ENCODE data around the gene SCO2. TPM values are rescaled to one million over a fixed set of nuclear protein-coding genes. Genes with fewer than 3 reads are reported as not detected.
"Not testable (repeated sequence)": the region's sequence is repeated elsewhere in the genome, so short reads cannot be mapped to it uniquely, and the experiment has no call there.

Gene SCO2
- total and polyA plus RNA-seq, 4 donors, result 0.37 to 9.3 (median 6.1) TPM

DNA sequence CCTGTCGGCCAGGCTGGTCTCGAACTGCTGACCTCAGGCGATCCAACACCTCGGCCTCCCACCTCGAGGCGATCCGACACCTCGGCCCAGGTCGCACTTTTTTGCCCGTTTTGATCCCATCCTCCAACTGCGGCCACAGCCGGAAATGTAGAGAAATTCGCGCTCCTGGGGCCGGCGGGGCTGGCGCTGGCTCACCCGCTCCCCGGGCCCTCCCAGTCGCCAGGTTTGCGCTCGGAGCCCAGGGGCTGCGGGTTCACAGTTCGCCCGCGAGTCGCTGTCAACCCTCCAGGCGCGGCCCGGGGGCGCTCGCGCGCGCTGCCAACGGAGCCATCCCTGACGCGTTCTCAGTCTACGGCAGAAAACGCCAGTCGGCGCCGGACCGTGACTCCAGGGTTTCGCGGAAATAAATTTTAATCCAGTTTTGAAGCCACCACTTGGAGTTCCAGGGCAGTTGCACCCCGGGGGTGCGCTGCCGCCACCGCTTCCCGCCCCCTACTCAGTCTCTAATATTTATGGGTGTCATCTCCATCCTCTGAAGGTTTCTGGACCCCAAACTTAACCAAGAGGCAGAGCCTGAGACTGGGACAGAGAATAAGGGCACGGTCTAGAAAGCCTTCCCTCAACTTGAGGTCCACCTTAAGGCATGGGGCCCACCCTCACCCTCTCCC is 18.8 kb upstream of the SCO2 start:
- 3 to 4% methylated on average over 52 of the region's 52 CpGs for WGBS, 2 donors
- Histone ChIP-seq H3K4me3 (no peak overlapping the region), H3K9me3 (ENCODE audit: control insufficient read depth in 4 of 4, insufficient read depth in 3 of 4, low read length in 3 of 4) (no peaks in the 10 kb centered on the region), H3K36me3 (ENCODE audit: control insufficient read depth in 4 of 4, insufficient read depth in 4 of 4, low read length in 4 of 4) (no peaks in the 10 kb centered on the region), H3K27me3 (ENCODE audit: control insufficient read depth in 3 of 3, insufficient read depth in 3 of 3, low read length in 2 of 3) (peaks cover 4 to 32% (median 22%) of the 10 kb centered on the region in 3 donors), H3K27ac (ENCODE audit: low read depth in 1 of 2, low read length in 1 of 2) (peak overlapping the region in 1 of 2 donors; percentile 78), H3K4me1 (ENCODE audit: control insufficient read depth in 5 of 5, insufficient read depth in 5 of 5, low read length in 5 of 5) (peaks cover 0 to 20% (median 2%) of the 10 kb centered on the region in 5 donors), H3K9ac (ENCODE audit: insufficient read depth in 1 of 2, low read length in 2 of 2) (no peak overlapping the region)
- ATAC-seq (ENCODE audit: insufficient read depth, low FRiP score), result no peak
- TF ChIP-seq, protein P1, sequence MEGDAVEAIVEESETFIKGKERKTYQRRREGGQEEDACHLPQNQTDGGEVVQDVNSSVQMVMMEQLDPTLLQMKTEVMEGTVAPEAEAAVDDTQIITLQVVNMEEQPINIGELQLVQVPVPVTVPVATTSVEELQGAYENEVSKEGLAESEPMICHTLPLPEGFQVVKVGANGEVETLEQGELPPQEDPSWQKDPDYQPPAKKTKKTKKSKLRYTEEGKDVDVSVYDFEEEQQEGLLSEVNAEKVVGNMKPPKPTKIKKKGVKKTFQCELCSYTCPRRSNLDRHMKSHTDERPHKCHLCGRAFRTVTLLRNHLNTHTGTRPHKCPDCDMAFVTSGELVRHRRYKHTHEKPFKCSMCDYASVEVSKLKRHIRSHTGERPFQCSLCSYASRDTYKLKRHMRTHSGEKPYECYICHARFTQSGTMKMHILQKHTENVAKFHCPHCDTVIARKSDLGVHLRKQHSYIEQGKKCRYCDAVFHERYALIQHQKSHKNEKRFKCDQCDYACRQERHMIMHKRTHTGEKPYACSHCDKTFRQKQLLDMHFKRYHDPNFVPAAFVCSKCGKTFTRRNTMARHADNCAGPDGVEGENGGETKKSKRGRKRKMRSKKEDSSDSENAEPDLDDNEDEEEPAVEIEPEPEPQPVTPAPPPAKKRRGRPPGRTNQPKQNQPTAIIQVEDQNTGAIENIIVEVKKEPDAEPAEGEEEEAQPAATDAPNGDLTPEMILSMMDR (IDR thresholded peaks at IDR 0.05; ENCODE audit: control extremely low read depth, extremely low read depth), result peak; percentile 50
- DNase-seq, result peak; percentile 62 to 81 (median 77)

DNA sequence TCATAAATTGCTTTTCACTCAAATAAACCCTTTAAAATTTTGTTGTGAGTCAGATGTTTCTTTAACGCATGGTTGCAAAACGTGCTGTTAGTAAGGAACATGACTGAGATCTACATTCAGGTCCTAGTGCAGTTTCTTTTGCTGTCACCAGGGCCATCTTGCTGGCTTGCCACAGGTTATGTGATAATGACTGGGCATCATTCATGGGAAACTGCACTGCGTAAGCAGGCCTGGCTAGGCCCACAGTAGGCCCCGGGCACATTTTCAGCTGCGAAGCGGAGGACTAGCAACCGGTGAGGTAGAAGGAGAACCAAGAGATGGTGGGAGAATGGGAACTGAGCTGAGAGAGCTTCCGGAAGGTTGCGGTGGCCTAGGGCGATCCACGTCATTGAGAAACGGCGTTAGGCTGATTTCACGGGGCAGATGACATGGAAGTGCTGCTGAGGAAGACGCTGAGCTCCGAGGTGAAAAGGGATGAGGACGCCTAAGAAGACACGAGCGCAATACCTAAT is 17.1 kb upstream of the SCO2 start:
- Histone ChIP-seq H3K36me3 (ENCODE audit: control insufficient read depth in 4 of 4, insufficient read depth in 4 of 4, low read length in 4 of 4) (no peaks in the 10 kb centered on the region), H3K27me3 (ENCODE audit: control insufficient read depth in 3 of 3, insufficient read depth in 3 of 3, low read length in 2 of 3) (peaks cover 0 to 22% (median 21%) of the 10 kb centered on the region in 3 donors), H3K9me3 (ENCODE audit: control insufficient read depth in 4 of 4, insufficient read depth in 3 of 4, low read length in 3 of 4) (no peaks in the 10 kb centered on the region), H3K9ac (ENCODE audit: insufficient read depth in 1 of 2, low read length in 2 of 2) (no peak overlapping the region), H3K4me3 (no peak overlapping the region), H3K27ac (ENCODE audit: low read depth in 1 of 2, low read length in 1 of 2) (peak overlapping the region in 1 of 2 donors; percentile 48), H3K4me1 (ENCODE audit: control insufficient read depth in 5 of 5, insufficient read depth in 5 of 5, low read length in 5 of 5) (peaks cover 0 to 14% (median 2%) of the 10 kb centered on the region in 5 donors)
- WGBS, 2 donors, result 39 to 76% methylated on average over 19 of the region's 19 CpGs
- DNase-seq (no peak), ATAC-seq (ENCODE audit: insufficient read depth, low FRiP score) (peak; percentile 2)
- TF ChIP-seq, protein P1 (IDR thresholded peaks at IDR 0.05; ENCODE audit: control extremely low read depth, extremely low read depth), result no peak

DNA sequence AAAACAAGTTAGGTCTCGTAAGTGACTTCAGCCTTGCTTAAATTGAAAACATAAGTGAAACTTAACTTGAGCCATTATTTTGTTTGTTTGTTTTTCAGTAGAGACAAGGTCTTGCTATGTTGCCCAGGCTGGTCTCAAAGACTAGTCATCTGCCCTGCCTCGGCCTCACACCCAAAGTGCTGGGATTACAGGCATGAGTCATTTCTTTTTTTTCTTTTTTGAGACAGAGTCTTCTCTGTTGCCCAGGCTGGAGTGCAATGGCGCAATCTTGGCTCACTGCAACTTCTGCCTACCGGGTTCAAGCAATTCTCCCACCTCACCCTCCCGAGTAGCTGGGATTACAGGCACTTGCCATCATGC is 16.2 kb upstream of the SCO2 start:
- Histone ChIP-seq H3K27ac (ENCODE audit: low read depth in 1 of 2, low read length in 1 of 2) (peak overlapping the region in 1 of 2 donors; percentile 87), H3K4me1 (ENCODE audit: control insufficient read depth in 5 of 5, insufficient read depth in 5 of 5, low read length in 5 of 5) (peaks cover 0 to 14% (median 2%) of the 10 kb centered on the region in 5 donors), H3K27me3 (ENCODE audit: control insufficient read depth in 3 of 3, insufficient read depth in 3 of 3, low read length in 2 of 3) (peaks cover 0 to 22% (median 21%) of the 10 kb centered on the region in 3 donors)
- not testable (repeated sequence) for H3K9ac ChIP-seq (ENCODE audit: insufficient read depth in 1 of 2, low read length in 2 of 2); H3K9me3 ChIP-seq (ENCODE audit: control insufficient read depth in 4 of 4, insufficient read depth in 3 of 4, low read length in 3 of 4); H3K4me3 ChIP-seq; H3K36me3 ChIP-seq (ENCODE audit: control insufficient read depth in 4 of 4, insufficient read depth in 4 of 4, low read length in 4 of 4); DNase-seq
- 28 to 46% methylated on average over 5 of the region's 5 CpGs for WGBS, 2 donors
- ATAC-seq (ENCODE audit: insufficient read depth, low FRiP score), result peak; percentile 22

DNA sequence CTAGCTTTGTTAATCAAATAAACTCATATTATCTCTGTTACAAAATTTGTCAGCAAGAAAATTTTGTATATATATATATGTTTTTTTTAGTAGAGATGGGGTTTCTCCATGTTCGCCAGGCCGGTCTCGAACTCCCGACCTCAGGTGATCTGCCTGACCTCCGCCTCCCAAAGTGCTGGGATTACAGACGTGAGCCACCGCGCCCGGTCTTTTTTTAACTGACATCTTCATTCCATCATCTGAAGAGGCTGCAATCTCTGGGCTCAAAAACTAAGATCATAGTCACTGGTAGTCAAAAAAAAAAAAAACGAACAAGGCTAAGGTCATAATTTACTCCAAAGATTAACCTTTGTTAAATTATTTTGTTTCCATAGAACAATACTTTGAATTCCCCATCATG is 15.0 kb upstream of the SCO2 start:
- WGBS, 2 donors, result 72 to 75% methylated on average over 10 of the region's 10 CpGs
- H3K27ac ChIP-seq (ENCODE audit: low read depth in 1 of 2, low read length in 1 of 2), result no peak overlapping the region
- ATAC-seq (ENCODE audit: insufficient read depth, low FRiP score) (no peak), DNase-seq (no peak)
- no peak overlapping the region for H3K9ac ChIP-seq (ENCODE audit: insufficient read depth in 1 of 2, low read length in 2 of 2)
- TF ChIP-seq, protein P1 (IDR thresholded peaks at IDR 0.05; ENCODE audit: control extremely low read depth, extremely low read depth), result no peak
- peaks cover 0 to 14% (median 2%) of the 10 kb centered on the region in 5 donors for H3K4me1 ChIP-seq (ENCODE audit: control insufficient read depth in 5 of 5, insufficient read depth in 5 of 5, low read length in 5 of 5)
- H3K4me3 ChIP-seq, result no peak overlapping the region
- H3K36me3 ChIP-seq (ENCODE audit: control insufficient read depth in 4 of 4, insufficient read depth in 4 of 4, low read length in 4 of 4), result no peaks in the 10 kb centered on the region
- no peaks in the 10 kb centered on the region for H3K9me3 ChIP-seq (ENCODE audit: control insufficient read depth in 4 of 4, insufficient read depth in 3 of 4, low read length in 3 of 4)
- H3K27me3 ChIP-seq (ENCODE audit: control insufficient read depth in 3 of 3, insufficient read depth in 3 of 3, low read length in 2 of 3), result peaks cover 0 to 19% (median 9%) of the 10 kb centered on the region in 3 donors
